UCSD-AML1 (cell line): Measurements from ENCODE around the gene ANTXR1.

Experiments
- DNase-seq: peaks from one replicate; lab custom pipeline; 2025; ENCODE audit not compliant: unreplicated experiment; lab: John Stamatoyannopoulos, UW

Gene ANTXR1

DNA sequence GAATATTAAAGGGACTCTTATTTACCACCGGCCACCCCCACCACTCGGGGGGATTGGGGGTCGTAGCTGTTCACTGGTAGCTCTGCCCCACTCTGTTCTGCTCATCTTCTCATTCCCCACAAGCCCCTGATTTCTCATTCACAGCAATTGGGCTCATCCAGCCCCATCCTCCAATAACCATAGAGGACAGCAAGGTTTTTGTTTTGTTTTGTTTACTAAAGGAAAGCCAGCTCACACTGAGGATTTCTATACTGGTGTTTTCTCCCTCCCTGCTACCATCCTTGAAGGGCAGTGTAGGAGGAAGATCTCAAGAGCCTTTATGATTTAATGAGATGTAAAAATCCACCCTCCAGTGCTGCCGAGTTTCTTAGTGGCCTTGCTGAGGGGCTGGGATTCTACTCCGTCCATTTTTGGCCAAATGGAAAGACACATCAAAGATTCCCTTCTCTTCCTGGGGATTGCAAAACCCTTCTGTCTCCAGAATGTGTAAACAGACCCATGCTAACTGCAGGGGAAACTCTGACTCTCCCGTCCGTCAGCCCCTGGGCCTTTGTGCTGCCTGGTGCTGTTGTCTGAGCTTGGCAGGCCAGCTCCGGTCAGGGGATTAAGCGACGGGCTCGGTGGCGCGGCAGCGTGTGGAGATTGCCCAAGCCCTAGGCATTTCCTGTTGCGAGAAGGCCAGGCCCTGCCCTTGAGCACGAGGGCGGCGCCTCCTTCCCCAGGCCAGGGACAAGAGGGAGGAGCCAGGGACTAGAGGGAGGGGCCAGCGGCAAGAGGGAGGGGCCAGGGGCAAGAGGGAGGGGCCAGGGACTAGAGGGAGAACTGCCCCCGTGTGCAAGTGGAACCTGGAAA, 165.0 kb downstream of the ANTXR1 start:
- peak; percentile 80 for DNase-seq

DNA sequence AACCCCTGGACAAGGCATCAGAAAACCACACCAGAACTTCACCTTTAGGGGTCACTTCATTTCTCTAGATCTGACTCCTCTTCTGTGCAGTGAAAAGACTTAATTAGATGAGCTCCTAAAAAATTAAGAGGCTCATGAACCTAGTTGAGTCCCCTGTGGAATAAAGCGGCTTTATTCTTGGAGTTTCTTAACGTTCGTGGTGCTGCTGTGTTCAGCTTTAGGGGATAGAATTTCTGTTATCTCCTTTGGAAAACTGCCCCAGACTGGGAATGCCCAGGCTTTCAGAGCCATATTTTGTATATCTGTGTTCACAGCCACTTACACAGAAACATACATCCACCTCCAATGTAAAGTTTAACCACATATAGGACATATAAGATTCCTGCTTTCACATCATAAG, 165.8 kb downstream of the ANTXR1 start:
- DNase-seq = no peak

DNA sequence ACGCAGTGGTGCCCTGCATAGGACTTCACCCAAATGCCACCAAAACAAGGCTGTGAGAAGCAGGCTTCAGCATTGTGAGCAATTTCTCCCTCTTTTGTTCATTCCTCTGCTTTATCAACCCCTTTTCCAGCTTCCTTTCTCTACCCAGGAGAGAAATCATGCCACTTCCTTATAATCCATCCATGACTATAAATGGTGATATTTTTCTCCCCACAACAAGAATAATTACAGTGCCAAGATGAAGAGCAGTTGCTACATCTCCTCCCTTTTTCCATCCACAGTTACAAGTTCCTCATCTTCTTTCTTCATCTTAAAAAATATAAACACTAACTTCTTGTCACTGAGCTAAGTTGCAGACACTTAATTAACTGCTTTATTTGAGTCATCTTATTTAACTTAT, 167.2 kb downstream of the ANTXR1 start:
- no peak for DNase-seq

DNA sequence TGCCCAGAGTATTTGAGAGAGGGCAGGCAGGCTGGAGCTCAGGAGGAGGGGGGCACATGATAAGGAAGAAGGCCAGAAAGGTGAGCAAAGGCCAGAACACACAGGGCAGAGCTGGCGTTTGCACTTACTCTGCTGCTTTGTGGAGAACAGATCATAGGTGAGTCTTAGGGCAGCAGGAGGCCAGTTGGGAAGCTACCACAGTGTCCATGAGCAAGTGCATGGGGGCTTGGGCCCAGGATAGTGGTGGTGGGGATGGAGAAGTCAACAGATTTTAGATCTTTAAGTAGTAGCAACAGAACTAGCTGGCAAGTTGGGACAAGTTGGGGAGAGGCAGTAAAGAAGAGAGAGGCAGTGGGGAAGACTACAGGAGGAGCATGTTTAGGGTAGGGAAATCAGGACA, 168.0 kb downstream of the ANTXR1 start:
- DNase-seq = no peak

DNA sequence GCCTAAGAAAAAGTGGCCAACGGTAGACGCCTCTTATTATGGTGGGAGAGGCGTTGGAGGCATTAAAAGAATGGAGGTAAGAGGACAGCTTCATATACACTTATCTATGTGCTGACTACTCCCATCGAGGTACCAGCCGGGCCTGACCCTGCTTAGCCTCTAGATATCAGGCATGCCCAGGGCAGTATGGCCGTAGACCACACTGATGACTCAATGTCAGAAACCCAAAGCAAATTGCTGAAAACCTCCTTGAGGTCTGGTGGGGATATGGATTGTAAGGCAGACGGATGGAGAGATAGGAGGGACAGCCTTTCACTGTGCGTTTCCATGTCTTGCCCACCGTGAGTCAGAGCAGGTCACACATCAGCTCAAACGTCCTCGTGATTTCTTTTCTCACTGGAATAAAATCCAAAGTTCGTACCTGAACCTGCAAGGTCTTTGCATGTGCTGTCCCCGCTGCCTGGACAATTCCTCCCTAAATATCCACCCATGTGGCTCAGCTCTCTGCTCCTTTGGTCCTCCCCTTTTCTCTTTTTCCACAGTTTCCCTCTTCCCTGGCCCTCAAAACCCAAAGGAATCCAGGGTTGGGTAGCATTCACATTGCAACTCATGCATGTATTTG, 168.9 kb downstream of the ANTXR1 start:
- no peak for DNase-seq

DNA sequence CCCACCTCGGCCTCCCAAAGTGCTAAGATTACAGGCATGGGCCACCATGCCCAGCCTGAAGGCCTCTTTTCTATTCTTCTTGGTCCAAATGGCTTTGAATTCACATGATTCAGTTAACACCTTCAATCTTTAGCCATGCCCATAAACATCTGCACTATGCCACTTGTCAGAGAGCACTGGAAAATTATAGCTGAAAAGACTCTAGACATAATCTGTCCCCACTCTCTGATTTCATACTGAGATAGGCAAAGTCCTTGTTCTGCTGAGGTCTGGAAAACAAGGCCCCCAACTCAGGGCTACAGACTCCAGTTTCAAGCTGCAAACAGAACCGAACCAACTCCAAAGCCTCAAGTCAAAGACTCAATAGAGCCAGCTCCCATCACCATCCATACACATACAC, 170.7 kb downstream of the ANTXR1 start:
- DNase-seq = no peak

DNA sequence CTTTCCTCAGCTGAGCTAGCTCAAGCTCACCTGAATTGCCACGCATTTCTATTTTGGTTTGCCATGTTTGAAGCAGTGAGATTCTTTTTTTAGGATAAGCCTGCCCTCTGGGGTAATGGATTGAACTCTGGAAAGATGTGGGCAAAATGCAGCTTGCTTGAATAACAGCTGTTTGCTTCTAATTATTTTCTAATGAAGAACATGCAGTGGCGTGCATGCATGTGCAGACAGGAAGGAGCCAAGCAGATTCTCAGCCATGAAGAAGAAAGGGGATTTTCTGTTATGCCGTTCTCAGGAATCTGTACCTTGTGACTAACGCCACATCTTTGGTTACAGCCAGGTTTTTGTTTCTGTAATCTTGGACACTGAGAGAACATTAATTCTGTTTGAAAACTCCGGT, 171.2 kb downstream of the ANTXR1 start:
- no peak for DNase-seq

DNA sequence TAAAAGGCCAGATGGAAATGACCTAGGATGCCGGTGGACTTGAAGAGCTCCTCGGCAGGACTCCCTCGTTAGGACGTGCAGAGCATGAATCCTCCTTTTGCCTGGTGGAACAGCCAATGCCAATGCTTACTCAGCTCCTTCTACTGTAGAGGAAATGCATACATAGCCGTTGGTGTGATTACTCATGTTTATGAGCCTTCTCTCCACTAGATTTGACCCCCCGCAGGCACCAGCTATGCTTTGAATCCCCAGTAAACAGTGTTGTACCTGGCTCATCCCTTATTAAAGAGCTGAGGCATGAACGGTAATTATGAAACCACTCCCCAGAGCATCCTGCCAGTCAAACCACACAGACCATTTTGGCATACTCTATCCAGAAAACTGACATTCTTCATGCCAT, 172.8 kb downstream of the ANTXR1 start:
- no peak for DNase-seq

DNA sequence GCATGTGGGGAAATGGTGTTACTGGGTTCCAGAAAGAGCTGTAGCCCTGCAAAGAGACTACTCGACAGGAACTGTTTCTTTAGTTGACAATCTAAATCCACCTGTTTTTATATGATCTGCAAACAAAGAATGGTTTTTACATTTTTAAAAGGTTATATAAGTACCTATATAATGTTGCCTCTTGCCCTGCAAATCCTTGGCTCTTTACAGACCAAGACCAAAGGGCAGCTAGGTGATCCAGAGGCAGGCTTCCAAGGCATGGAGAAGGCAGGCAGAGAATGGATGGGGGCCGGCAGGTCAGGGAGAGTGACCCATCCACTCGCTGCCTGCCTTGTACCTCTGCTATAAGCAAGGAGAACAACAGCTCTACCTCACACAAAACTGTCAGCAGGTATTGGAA, 173.6 kb downstream of the ANTXR1 start:
- DNase-seq = no peak

DNA sequence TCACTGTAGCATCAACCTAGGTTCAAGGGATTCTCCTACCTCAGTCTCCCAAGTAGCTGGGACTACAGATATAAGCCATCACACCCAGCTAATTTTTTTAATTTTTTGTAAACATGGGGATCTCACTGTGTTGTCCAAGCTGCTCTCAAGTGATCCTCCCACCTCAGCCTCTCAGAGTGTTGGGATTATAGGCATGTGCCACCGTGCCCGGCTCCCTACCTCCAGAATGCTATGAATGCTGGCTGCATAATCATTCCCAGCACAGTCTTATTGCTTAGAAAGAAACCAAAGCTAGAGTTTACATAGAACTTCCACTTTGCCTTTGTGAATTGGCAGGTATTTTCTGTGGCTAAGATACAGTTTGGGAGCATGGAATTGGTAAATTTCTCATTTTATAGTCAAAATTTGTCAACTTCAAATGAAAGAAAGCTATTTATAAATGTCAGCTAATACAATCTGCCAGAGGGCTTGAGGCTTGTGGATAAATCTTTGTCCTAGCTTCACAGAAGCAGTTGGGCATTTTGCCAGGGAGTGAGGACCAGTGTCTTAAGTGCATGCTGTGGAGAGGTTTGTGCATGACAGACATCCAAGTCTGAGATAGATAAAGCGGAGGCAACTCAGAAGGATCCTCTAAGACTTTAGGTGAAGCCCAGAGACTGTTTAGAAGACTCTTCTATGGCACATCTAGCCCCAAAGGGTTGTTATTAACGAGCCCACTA, 175.4 kb downstream of the ANTXR1 start:
- no peak for DNase-seq

DNA sequence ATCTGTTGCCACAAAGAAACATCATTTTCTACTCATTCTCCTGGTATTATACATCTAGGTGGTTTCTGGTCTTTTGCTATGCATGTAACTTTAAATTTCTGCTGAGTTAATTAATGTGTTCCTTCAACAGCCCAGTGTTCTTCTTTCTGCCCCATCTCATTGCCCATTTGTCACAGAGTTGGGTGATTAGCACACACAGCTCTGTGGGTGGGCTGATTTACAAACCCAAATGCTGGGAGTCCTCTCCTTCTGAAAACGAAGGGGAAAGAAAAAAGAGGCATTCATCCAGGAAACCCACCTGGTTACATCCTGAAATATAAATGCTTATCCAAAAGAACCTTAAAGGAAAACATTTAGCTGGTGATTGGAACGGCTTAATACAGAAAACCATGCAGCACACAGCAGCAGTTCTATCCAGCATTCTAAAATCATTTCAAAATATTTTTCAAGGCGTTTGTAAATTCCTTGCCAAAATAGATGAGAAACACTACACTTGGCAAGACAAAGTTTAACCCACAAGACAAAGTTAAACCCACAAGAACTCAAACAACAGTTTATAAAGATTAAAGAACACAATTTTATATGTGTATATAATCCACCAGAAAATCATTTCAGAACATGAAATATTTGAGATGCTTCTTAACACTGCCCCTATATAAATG, 177.9 kb downstream of the ANTXR1 start:
- no peak for DNase-seq

DNA sequence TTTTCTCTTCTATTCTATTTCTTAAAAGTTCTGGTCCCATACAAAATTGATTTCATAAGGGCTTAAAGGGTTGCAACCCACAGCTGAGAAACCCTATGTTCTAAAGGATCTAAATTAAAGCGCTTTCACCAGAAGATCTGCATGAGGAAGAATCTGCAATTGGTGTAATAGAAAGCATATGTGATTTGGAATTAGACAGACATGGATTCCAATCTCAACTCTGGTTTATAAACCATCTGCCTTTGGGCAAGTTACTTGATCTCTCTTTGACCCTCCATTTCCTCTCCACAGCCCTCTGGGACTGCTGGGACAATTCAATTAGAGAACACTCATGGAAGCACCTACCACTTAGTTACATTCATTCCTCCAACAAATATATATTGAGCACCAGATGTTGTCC, 178.7 kb downstream of the ANTXR1 start:
- no peak for DNase-seq

DNA sequence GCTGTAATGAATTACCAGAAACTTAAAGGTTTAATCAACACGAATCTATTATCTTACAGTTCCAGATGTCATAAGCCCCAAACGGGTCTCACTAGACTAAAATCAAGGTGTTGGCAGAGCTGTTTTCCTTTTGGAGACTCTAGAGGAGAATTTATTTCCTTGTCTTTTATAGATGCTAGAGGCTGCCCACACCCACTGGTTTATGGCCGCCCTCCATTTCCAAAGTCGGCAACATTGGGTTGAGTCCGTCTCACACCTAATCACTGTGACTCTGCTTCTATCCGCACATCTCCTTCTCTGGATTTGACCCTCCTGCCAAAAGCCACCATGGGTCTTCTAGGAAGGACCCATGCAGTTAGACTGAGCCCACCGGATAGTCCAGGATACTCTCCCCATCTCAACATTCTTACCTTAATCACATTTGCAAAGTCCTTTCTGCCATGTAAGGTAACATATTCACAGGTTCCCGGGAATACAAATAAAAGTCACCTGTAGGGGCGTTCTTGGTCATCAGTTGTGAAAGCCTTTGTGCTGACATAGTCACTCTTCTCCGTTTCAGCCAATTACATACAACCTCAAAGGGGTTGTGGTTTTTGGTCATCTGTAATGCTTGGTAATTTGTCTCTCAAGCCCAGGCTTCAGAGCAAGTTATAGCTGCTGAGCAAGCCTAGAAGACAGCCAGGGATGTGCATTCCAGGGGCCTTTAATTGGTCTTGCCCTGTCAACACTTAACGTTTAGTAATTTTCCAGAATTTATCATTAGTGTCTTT, 179.4 kb downstream of the ANTXR1 start:
- DNase-seq = no peak

DNA sequence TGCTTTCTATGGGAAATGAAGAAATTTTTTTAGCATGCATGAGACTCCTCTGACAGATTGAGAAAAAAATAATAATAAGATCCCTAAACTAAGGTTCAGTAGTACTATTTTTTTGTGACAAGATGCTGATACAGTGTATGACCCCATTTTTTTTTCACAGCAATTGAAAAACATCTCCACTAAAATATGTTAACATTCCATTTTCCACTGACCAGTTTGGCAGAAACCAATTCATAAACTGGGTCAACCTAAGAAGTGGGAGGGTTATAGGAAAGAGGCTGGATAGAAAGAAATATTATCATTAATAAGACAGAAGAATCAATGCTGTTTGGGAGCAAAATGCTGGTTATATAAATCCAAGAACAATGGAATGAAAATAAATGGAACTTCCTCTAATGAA, 182.7 kb downstream of the ANTXR1 start:
- no peak for DNase-seq

DNA sequence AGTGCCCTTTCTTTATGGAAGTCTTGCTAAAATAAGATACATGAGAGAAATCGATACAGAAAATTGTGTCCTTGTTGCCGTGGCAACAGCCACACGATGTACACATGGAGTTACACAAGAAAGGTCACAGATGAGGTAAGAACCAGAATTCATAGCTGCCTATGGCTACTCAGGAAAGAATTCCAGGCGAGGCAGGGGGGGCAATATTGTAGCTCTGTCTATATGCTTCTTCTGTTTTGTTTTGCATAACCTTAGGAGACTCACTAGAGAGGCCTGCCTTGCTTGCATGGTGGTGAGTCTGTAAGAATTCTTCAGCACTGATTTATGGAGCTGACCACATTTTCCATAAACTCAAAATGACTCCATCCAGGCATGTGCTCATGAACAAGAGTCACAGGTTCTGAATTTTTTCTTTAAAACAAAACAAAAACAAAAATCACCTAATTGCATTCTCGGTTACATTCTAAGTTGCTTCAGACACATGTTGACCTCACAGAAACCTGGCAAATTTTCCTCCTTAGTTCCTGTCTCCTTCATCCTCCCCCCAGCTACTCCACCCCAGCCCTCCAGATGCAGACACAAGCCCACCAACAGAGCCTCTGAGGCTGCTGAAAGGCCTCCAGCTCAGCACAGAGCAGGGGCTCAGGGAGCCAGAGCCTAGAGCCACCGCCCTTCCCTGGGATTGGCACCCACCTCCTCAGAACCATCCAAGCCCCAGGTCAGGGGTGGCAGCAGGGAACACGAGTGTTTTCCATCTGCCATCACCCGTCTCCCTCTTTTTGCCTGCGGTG, 183.5 kb downstream of the ANTXR1 start:
- no peak for DNase-seq

DNA sequence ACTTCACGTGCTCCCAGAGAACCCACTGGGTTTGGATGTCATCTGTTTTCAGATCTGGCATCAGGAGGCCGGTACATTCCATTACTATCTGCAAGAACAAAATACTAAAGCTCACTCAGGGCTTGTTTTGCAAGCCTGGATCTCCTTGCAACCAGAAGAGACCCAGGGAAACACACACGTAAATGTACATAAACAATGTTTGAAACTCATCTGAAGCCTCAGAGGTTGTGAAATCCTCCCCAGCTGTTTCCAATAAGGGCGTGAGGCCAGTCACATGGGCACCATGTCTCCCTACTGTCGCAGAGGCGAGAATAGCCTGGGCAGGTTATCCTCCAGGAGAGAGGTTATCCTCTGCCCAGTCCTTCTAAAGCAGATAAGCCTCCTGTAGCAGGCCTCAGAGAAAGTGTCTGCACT, 187.1 kb downstream of the ANTXR1 start:
- DNase-seq = no peak

DNA sequence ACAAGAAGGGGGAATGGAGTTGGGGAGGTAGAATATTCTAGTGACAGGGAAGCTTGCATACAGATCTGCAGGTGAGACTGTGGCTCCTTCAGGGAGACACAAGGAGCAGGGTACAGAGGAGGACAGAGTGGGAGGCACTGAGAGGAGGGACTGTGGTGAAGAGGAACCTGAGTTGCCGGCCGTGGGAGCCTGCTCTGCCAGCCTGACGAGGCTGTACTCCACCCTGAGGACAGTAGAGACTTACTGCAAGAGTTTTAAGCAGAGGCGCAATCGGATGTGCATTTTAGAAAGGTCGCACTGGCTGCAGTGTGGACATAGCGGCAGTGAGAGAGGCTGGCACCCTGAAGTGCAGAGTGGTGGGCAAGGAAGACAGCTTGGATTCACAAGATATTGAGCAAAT, 188.3 kb downstream of the ANTXR1 start:
- no peak for DNase-seq

DNA sequence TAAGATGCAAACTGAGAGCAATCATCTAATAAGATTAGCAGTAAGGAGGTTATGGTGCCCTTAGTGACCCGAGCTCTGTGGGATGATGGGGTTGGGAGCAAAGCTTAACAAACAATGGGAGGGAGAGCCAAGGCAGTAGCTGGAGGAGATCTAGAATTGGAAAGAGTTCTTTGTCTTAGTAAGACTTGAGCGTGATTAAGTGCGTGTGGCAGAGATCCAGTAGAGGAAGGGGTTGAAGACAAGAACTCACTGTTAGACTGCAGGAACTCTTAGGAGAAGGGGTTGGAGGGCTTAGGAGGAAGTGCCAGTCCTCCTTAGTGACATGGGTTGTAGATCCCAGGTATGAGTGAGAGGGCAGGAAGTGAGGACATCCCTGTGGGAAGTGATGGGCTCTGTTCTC, 189.3 kb downstream of the ANTXR1 start:
- no peak for DNase-seq

DNA sequence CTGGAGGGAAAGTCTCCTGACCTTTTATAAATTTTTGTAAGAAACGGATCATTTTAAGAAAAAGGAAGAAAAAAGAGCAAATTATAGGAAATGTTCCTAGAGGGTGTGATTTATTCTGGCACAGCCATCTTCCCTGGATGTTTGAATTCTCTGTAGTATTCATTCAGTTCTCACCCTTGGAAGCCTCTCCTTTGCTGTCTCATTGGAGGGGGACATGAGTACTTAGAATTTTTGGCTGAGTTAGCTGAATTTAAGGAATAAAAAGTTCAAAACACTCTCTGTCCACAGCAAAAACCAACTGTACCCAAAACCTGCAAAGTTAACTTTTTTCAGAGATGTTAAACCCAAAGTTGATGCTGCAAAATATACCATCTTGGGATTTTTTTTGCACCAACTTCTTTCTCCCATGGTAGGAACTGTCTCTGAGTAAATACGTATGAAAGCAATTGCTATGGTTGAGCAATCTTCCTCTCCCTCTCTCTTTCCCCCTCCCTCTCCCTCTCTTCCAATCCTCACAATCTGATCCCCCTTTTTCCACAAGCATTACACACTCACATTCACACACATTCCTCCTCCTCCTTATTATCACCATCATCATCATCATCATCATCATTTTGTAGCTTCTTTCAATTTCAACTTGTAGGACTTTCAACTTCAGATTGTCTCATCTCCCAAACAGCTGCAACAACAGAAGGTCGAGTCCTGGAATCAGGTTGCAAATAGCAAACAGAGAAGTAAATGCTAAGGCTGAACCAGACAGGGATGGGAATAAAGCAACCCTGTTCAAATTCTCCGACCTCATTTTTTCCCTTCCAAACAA, 190.4 kb downstream of the ANTXR1 start:
- no peak for DNase-seq
